Neural cell (in vitro differentiated cells): ENCODE data around the gene NPY. TPM values are rescaled to one million over a fixed set of nuclear protein-coding genes. Genes with fewer than 3 reads are reported as not detected.

Source experiments
- H2AFZ ChIP-seq: fragments of 200-600, 300-800 bp; sonication (generic), shearing (Covaris generic); 2 replicates; pipeline ENCODE4 v1.6.0; 2014; ENCODE audit warnings: low read depth, mild to moderate bottlenecking, antibody characterized with exemption, low read length, moderate library complexity
- H3F3A ChIP-seq: fragments of 200-600 bp; shearing (Covaris generic); 2 replicates; pipeline ENCODE4 v1.6.1; 2016; ENCODE audit warnings: mild to moderate bottlenecking, moderate library complexity, mixed read lengths, antibody characterized with exemption, low read length; ENCODE audit not compliant: insufficient read depth, poor library complexity, severe bottlenecking
- H3K27ac ChIP-seq: fragments of 200-600, 300-800 bp; sonication (generic), shearing (Covaris generic); 2 replicates; pipeline ENCODE4 v1.5.1; 2014; ENCODE audit warnings: mild to moderate bottlenecking, low read length, moderate library complexity
- H3K27me3 ChIP-seq: fragments of 300-800, 200-600 bp; sonication (generic), shearing (Covaris generic); 2 replicates; pipeline ENCODE4 v1.6.0; 2014; ENCODE audit warnings: mild to moderate bottlenecking, low read depth, low read length, moderate library complexity; ENCODE audit not compliant: insufficient read depth
- H3K36me3 ChIP-seq: fragments of 300-800, 200-600 bp; sonication (generic), shearing (Covaris generic); 2 replicates; pipeline ENCODE4 v1.5.1; 2014; ENCODE audit warnings: mild to moderate bottlenecking, antibody characterized with exemption, low read length, moderate library complexity; ENCODE audit not compliant: insufficient read depth
- H3K4me2 ChIP-seq: fragments of 300-800, 200-600 bp; sonication (generic), shearing (Covaris generic); 2 replicates; pipeline ENCODE4 v1.6.0; 2014; ENCODE audit warnings: mild to moderate bottlenecking, low read length
- H3K4me3 ChIP-seq: fragments of 300-800, 200-600 bp; sonication (generic), shearing (Covaris generic); 2 replicates; pipeline ENCODE4 v1.5.1; 2014; ENCODE audit warnings: mild to moderate bottlenecking, low read length, moderate library complexity
- H3K79me2 ChIP-seq: fragments of 200-600 bp; shearing (Covaris generic); replicated peaks from 2 replicates; pipeline ENCODE4 v1.6.0; 2014; ENCODE audit warnings: mild to moderate bottlenecking, low read length, moderate library complexity; ENCODE audit not compliant: insufficient read depth
- H3K9ac ChIP-seq: fragments of 300-800, 200-600 bp; sonication (generic), shearing (Covaris generic); 2 replicates; pipeline ENCODE4 v1.6.1; 2016; ENCODE audit warnings: mild to moderate bottlenecking, low read length, mixed read lengths
- H3K9me2 ChIP-seq: fragments of 200-600 bp; shearing (Covaris generic); 2 replicates; pipeline ENCODE4 v1.6.1; 2016; ENCODE audit warnings: mild to moderate bottlenecking, low read length, mixed read lengths; ENCODE audit not compliant: insufficient read depth
- H3K9me3 ChIP-seq: fragments of 200-600, 300-800 bp; sonication (generic), shearing (Covaris generic); 2 replicates; pipeline ENCODE4 v1.6.1; 2016; ENCODE audit warnings: mild to moderate bottlenecking, mixed run types, low read length, moderate library complexity, mixed read lengths
- H4K20me1 ChIP-seq: fragments of 200-600 bp; shearing (Covaris generic); 2 replicates; pipeline ENCODE4 v1.6.1; 2016; ENCODE audit warnings: mild to moderate bottlenecking, mixed run types; ENCODE audit not compliant: insufficient read depth
- CTCF ChIP-seq: fragments of 450-650 bp; IDR thresholded peaks from 2 replicates; pipeline ENCODE4 v1.5.1; 2014; ENCODE audit warnings: antibody characterized with exemption, mild to moderate bottlenecking, moderate library complexity; ENCODE audit not compliant: poor library complexity, severe bottlenecking
- EP300 ChIP-seq: fragments of 450-650 bp; conservative IDR thresholded peaks from 2 replicates; pipeline ENCODE4 v1.6.1; 2014; ENCODE audit warnings: antibody characterized with exemption, mild to moderate bottlenecking, moderate library complexity; ENCODE audit not compliant: poor library complexity, severe bottlenecking
- EZH2 ChIP-seq: fragments of 200-600, 300-800 bp; shearing (Covaris generic), sonication (generic); IDR thresholded peaks from 2 replicates; pipeline ENCODE4 v1.6.1; 2014; ENCODE audit warnings: antibody characterized with exemption, low read length, borderline replicate concordance, mild to moderate bottlenecking; ENCODE audit not compliant: insufficient read depth, poor library complexity, severe bottlenecking
- MXI1 ChIP-seq: fragments of 450-650 bp; conservative IDR thresholded peaks from 2 replicates; pipeline ENCODE4 v1.6.1; 2014; ENCODE audit warnings: antibody characterized with exemption, mild to moderate bottlenecking; ENCODE audit not compliant: poor library complexity, severe bottlenecking
- POLR2AphosphoS5 ChIP-seq: IDR thresholded peaks from 2 replicates; pipeline ENCODE4 v1.6.1; 2012
- RAD21 ChIP-seq: fragments of 450-650 bp; conservative IDR thresholded peaks from 2 replicates; pipeline ENCODE4 v1.6.1; 2014; ENCODE audit warnings: antibody characterized with exemption, mild to moderate bottlenecking, moderate library complexity
- REST ChIP-seq: IDR thresholded peaks from 2 replicates; pipeline ENCODE4 v1.6.1; 2012; ENCODE audit warnings: borderline replicate concordance
- SMC3 ChIP-seq: fragments of 450-650 bp; conservative IDR thresholded peaks from 2 replicates; pipeline ENCODE4 v1.6.1; 2014; ENCODE audit warnings: antibody characterized with exemption, mild to moderate bottlenecking, moderate library complexity; ENCODE audit not compliant: poor library complexity
- TAF1 ChIP-seq: IDR thresholded peaks from 2 replicates; pipeline ENCODE4 v1.6.1; 2012; ENCODE audit warnings: low read depth
- polyA plus RNA-seq: library from polyadenylated mRNA; depleted of rRNA; stranded (reverse); fragments of >200 nt; gene quantifications from 2 replicates; pipeline ENCODE4 v1.2.3, GENCODE V29; 2014

Gene NPY
- polyA plus RNA-seq, 1 donor from 2014 or later: not detected

DNA sequence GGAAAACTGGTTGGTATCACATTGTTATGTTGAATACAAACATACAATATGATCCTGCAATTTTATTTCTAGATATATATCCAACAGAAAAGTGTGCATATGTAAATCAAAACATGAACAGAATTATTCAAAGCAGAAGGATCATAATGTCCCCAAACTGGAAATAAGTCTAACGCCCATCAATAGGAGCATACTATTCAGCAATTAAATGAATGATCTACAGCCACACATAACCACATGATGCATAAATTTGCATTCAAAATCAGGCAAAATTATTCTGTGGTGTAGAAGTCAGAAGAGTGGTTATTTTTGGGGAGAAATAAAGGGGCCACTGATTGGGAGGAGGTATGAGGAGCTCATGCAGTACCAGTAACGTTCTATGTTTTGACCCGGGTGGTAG lies 28.6 kb downstream of the NPY start:
- no peaks in the 10 kb centered on the region for H3K79me2 ChIP-seq
- no peaks in the 10 kb centered on the region for H3K9me2 ChIP-seq
- no peak overlapping the region for H3K9ac ChIP-seq
- H2AFZ ChIP-seq: no peak overlapping the region
- no peaks in the 10 kb centered on the region for H4K20me1 ChIP-seq
- no peak for TF ChIP-seq EP300
- TF ChIP-seq TAF1: no peak
- no peak for TF ChIP-seq EZH2
- TF ChIP-seq SMC3: no peak
- no peak for TF ChIP-seq MXI1
- TF ChIP-seq RAD21: no peak
- no peak for TF ChIP-seq POLR2AphosphoS5
- TF ChIP-seq CTCF: no peak
- no peak for TF ChIP-seq REST
- H3F3A ChIP-seq: no peaks in the 10 kb centered on the region
- no peaks in the 10 kb centered on the region for H3K36me3 ChIP-seq
- no peak overlapping the region for H3K4me2 ChIP-seq
- no peak overlapping the region for H3K4me3 ChIP-seq
- no peaks in the 10 kb centered on the region for H3K9me3 ChIP-seq
- H3K27me3 ChIP-seq: no peaks in the 10 kb centered on the region
- no peak overlapping the region for H3K27ac ChIP-seq

GRCh38 chr7:24313777-24314176 lies 29.8 kb downstream of the NPY start:
- H3K27ac ChIP-seq: no peak overlapping the region
- H3K9me3 ChIP-seq: no peaks in the 10 kb centered on the region
- TF ChIP-seq TAF1: no peak
- no peak for TF ChIP-seq SMC3
- no peak for TF ChIP-seq POLR2AphosphoS5
- TF ChIP-seq MXI1: no peak
- no peak for TF ChIP-seq RAD21
- no peak for TF ChIP-seq REST
- TF ChIP-seq EZH2: no peak
- no peak for TF ChIP-seq CTCF
- TF ChIP-seq EP300: no peak
- H3K79me2 ChIP-seq: no peaks in the 10 kb centered on the region
- no peaks in the 10 kb centered on the region for H3K36me3 ChIP-seq
- H3K4me3 ChIP-seq: no peak overlapping the region
- H3K9me2 ChIP-seq: no peaks in the 10 kb centered on the region
- H2AFZ ChIP-seq: no peak overlapping the region
- H3K4me2 ChIP-seq: no peak overlapping the region
- H3K9ac ChIP-seq: no peak overlapping the region
- no peaks in the 10 kb centered on the region for H3F3A ChIP-seq
- H4K20me1 ChIP-seq: no peaks in the 10 kb centered on the region
- H3K27me3 ChIP-seq: no peaks in the 10 kb centered on the region
